Neural crest cell (in vitro differentiated cells): ENCODE data around the gene RDH13. TPM values are rescaled to one million over a fixed set of nuclear protein-coding genes. Genes with fewer than 3 reads are reported as not detected.

ENCODE experiments used
- DNase-seq: peaks from one replicate; pipeline ENCODE4 v3.0.0; 2021; ENCODE audit warnings: low read depth, mixed read lengths, low spot score
- H3K27ac Mint-ChIP-seq: one replicate; pipeline ENCODE4 v1.8.0; 2021; ENCODE audit warnings: mild to moderate bottlenecking, mixed read lengths; ENCODE audit not compliant: unreplicated experiment
- H3K27me3 Mint-ChIP-seq: 2 replicates; pipeline ENCODE4 v1.8.0; 2021; ENCODE audit warnings: low read depth, mild to moderate bottlenecking, mixed read lengths
- H3K36me3 Mint-ChIP-seq: 2 replicates; pipeline ENCODE4 v1.8.0; 2021; ENCODE audit warnings: low read depth, mild to moderate bottlenecking, mixed read lengths
- H3K4me1 Mint-ChIP-seq: 2 replicates; pipeline ENCODE4 v1.8.0; 2021; ENCODE audit warnings: mixed read lengths
- H3K4me3 Mint-ChIP-seq: one replicate; pipeline ENCODE4 v1.8.0; 2021; ENCODE audit warnings: mild to moderate bottlenecking, mixed read lengths
- H3K9me3 Mint-ChIP-seq: 2 replicates; pipeline ENCODE4 v1.8.0; 2021; ENCODE audit warnings: mixed read lengths
- total RNA-seq: library from RNA; stranded (reverse); gene quantifications from 2 replicates; pipeline ENCODE4 v1.2.1, GENCODE V29; 2021
- TF ChIP-seq, protein P1 (sequence below): fragments of 200-600 bp; sonication (generic); conservative IDR thresholded peaks from 2 replicates; pipeline ENCODE4 v1.5.0; 2021; ENCODE audit warnings: antibody characterized with exemption, mild to moderate bottlenecking

The RDH13 gene
- total RNA-seq, 1 donor from 2014 or later: 19.9 TPM

DNA sequence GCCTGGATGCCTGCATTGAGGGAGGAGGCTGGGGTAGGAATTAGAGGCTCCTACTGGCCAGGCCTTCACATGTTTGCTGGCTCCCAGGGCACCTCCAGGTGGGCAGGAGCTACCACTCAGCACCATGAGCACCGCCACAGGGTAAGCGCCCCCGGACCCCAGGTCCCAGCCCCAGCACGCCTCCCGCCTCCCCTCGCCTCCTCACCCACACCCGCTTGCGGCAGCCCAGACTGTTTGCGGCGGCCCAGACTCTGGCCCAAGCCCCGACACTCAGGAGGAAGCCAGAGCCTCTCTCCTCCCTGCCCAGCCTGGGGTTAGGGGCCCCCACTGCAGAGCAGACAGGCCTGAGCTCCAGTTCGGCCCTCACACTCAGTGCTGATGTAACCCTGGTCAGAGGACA lies 13.4 kb upstream of the RDH13 start:
- Mint-ChIP-seq H3K9me3 (no peaks in the 10 kb centered on the region), H3K4me3 (no peak overlapping the region), H3K27me3 (peaks cover 87% of the 10 kb centered on the region)

DNA sequence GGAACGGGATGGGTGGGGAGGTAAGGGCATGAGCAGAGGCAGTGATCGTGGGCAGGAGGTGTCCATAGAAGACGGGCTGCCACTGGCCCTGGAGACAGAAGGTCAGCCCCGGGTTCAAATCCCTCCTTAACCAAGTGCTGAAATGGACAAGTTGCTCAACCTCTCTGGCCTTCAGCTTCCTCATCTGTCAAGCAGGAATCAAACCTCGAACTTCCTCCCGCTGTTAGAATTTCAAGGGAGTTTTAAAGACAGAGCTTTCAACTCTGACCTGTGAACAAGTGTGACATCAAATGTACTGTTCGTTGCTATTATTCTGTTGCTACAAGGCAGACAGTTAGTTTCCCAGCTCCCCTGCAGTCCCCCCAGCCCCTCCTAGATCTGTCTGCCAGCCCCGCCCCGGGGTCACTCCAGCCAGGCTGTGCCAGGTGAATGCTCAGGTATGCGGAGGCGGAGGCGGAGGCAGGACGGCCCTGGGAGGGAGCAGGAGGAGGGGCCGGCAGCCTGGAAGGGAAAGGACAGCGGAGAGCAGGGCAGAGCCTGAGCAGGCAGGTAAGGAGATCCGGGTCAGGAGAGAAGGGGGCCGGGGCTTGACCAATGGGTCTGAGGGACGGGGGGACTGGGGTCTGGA lies 12.5 kb upstream of the RDH13 start, which contains the start of gene EPS8L1:
Gene EPS8L1, plus strand, starts transcription at position 499 of the 628 bp plus-strand sequence. CDS start 576 bp downstream, outside the sequence.
- TF ChIP-seq, protein P1, sequence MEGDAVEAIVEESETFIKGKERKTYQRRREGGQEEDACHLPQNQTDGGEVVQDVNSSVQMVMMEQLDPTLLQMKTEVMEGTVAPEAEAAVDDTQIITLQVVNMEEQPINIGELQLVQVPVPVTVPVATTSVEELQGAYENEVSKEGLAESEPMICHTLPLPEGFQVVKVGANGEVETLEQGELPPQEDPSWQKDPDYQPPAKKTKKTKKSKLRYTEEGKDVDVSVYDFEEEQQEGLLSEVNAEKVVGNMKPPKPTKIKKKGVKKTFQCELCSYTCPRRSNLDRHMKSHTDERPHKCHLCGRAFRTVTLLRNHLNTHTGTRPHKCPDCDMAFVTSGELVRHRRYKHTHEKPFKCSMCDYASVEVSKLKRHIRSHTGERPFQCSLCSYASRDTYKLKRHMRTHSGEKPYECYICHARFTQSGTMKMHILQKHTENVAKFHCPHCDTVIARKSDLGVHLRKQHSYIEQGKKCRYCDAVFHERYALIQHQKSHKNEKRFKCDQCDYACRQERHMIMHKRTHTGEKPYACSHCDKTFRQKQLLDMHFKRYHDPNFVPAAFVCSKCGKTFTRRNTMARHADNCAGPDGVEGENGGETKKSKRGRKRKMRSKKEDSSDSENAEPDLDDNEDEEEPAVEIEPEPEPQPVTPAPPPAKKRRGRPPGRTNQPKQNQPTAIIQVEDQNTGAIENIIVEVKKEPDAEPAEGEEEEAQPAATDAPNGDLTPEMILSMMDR: no peak
- Mint-ChIP-seq H3K4me1 (peaks cover 7% of the 10 kb centered on the region), H3K27me3 (peaks cover 87% of the 10 kb centered on the region), H3K27ac (no peak within 1 kb of the TSS), H3K9me3 (no peaks in the 10 kb centered on the region), H3K4me3 (no peak within 1 kb of the TSS), H3K36me3 (no peaks in the 10 kb centered on the region)
- no peak for DNase-seq

More for the DNA sequence above, 13.4 kb upstream of the RDH13 start:
- TF ChIP-seq, protein P1: no peak
- Mint-ChIP-seq H3K4me1 (peaks cover 9% of the 10 kb centered on the region), H3K27ac (no peak overlapping the region), H3K36me3 (no peaks in the 10 kb centered on the region)
- no peak for DNase-seq

DNA sequence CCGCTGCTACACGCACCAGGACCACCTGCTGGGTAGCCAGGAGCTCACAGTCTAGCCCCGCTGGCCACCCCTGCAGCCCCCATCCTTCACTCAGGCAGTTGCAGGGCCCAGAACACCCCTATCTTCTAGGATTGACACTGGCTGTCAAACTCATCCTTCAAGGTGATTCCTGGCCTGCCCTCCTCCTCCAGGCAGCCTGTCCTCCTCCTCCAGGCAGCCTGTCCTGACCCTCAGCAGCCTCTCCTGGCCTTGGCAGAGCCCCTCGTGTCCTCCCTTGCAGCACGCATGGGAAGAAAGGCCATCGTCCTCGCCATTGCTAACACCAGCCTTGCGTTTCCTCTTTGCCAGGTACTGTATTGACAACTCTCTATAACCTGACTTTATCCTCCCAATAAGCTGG lies 9.0 kb upstream of the RDH13 start:
- Mint-ChIP-seq H3K36me3 (no peaks in the 10 kb centered on the region), H3K9me3 (no peaks in the 10 kb centered on the region), H3K27ac (no peak overlapping the region), H3K27me3 (peaks cover 95% of the 10 kb centered on the region), H3K4me3 (peak overlapping the region; percentile 35), H3K4me1 (peaks cover 8% of the 10 kb centered on the region)
- TF ChIP-seq, protein P1: no peak
- DNase-seq: no peak

DNA sequence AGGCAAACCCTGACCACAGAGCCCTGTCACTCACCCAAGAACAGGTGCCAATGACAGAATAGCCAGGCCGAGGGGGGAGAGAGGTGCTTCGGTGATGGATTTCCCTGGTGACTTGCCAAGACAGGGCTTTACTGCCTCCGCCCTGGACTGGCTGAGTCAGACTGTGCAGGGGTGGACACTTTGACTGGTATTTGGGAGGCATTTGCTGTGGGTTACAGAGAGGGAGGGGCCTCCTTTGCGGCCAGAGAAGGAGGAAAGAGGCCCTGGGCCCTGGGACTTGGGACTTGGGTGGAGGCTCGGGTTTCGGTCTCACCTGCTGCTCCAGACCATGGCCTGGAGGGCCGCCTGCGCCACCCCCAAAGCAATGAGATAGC lies 8.2 kb upstream of the RDH13 start:
- Mint-ChIP-seq H3K4me3 (no peak overlapping the region), H3K27ac (no peak overlapping the region), H3K9me3 (no peaks in the 10 kb centered on the region), H3K4me1 (peaks cover 8% of the 10 kb centered on the region), H3K36me3 (no peaks in the 10 kb centered on the region), H3K27me3 (peaks cover 95% of the 10 kb centered on the region)
- no peak for DNase-seq
- TF ChIP-seq, protein P1: no peak

DNA sequence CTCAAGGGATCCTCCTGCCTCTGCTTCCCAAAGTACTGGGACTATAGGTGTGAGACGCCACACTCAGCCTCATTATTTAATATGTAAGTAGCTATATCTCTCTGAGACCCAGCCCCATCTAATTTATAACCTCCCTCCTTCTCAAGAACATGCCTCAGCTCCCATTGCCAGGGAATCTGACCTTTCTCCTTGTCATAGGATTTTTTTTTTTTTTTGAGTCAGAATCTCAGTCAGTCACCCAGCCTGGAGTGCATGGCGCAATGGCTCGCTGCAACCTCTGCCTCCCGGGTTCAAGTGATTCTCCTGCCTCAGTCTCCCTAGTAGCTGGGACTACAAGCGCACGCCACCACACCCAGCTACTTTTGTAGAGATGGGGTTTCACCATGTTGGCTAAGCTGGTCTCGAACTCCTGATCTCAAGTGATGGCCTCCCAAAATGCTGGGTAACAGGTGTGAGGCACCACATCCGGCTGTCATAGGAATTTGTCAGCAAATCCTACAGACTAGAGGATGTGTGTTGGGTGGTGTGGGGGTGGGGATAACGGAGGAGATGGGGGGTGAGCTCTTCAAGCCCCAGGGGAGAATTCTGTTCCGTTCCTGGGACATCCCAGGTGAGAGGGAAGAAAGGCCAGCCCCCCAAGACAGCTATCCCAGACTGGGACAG lies 7.6 kb upstream of the RDH13 start:
- TF ChIP-seq, protein P1: no peak
- peaks cover 95% of the 10 kb centered on the region for H3K27me3 Mint-ChIP-seq
- H3K4me3 Mint-ChIP-seq: no peak overlapping the region
- H3K4me1 Mint-ChIP-seq: peaks cover 8% of the 10 kb centered on the region
- no peaks in the 10 kb centered on the region for H3K36me3 Mint-ChIP-seq
- H3K9me3 Mint-ChIP-seq: no peaks in the 10 kb centered on the region
- no peak for DNase-seq
- H3K27ac Mint-ChIP-seq: no peak overlapping the region
